EH (cell line): ENCODE results near the gene BAK1.
A peak's percentile ranks its signal among the peaks of the same experiment; 100 is the strongest.

Experiments
- DNase-seq: peaks from one replicate; pipeline ENCODE4 v3.0.0-alpha.2; 2015; ENCODE audit warnings: low read depth

Gene BAK1

GRCh38 chr6:33586108-33586640 is 6.1 kb upstream of the BAK1 start:
- no peak for DNase-seq

- peak; percentile 73 for DNase-seq
Observed at GRCh38 chr6:33585403-33586107, 5.5 kb upstream of the BAK1 start.

GRCh38 chr6:33584700-33585402 is 4.8 kb upstream of the BAK1 start:
- DNase-seq = no peak

GRCh38 chr6:33583591-33584155 is 3.6 kb upstream of the BAK1 start:
- DNase-seq = no peak

- no peak for DNase-seq
Observed at GRCh38 chr6:33581186-33581585, 1.1 kb upstream of the BAK1 start.

- DNase-seq = no peak
Observed at GRCh38 chr6:33578588-33579011, 1.5 kb downstream of the BAK1 start.

GRCh38 chr6:33578164-33578563 is 1.9 kb downstream of the BAK1 start:
- DNase-seq = no peak

GRCh38 chr6:33577718-33578117 is 2.4 kb downstream of the BAK1 start:
- DNase-seq = no peak

- DNase-seq = no peak
Observed at GRCh38 chr6:33577106-33577535, 3.0 kb downstream of the BAK1 start.

GRCh38 chr6:33576668-33577067 is 3.4 kb downstream of the BAK1 start:
- no peak for DNase-seq

- no peak for DNase-seq
Observed at GRCh38 chr6:33575211-33575610, 4.9 kb downstream of the BAK1 start.

GRCh38 chr6:33571637-33572316 is 8.3 kb downstream of the BAK1 start:
- no peak for DNase-seq

- DNase-seq = peak; percentile 70
Observed at GRCh38 chr6:33570806-33571636, 9.1 kb downstream of the BAK1 start.

GRCh38 chr6:33568826-33569570 is 11.1 kb downstream of the BAK1 start:
- no peak for DNase-seq

GRCh38 chr6:33567836-33568235 is 12.2 kb downstream of the BAK1 start:
- DNase-seq = no peak

GRCh38 chr6:33566182-33567084 is 13.6 kb downstream of the BAK1 start:
- DNase-seq = peak; percentile 84

- DNase-seq = no peak
Observed at GRCh38 chr6:33558801-33559200, 21.3 kb downstream of the BAK1 start.

- DNase-seq = no peak
Observed at GRCh38 chr6:33557376-33557775, 22.7 kb downstream of the BAK1 start.

- DNase-seq = peak; percentile 26
Observed at GRCh38 chr6:33552883-33553282, 27.2 kb downstream of the BAK1 start.

GRCh38 chr6:33552252-33552651 is 27.8 kb downstream of the BAK1 start:
- DNase-seq = no peak
